Suprapubic skin (tissue), 4 donors: ENCODE measurements around the gene KDM4B. TPM values are rescaled to one million over a fixed set of nuclear protein-coding genes. Genes with fewer than 3 reads are reported as not detected.

Source experiments
- DNase-seq, 2 donors: peaks; one replicate each; pipeline ENCODE4 v3.0.0-alpha.2; 2019; ENCODE audit warnings: low spot score in 2 of 2
- H3K27ac ChIP-seq: fragments of 200-600 bp; sonication (generic); one replicate; pipeline ENCODE4 v1.5.1; 2019
- H3K27me3 ChIP-seq: fragments of 200-600 bp; sonication (generic); one replicate; pipeline ENCODE4 v1.5.1; 2019
- H3K36me3 ChIP-seq: fragments of 200-600 bp; sonication (generic); one replicate; pipeline ENCODE4 v1.5.1; 2019
- H3K4me1 ChIP-seq: fragments of 200-600 bp; sonication (generic); one replicate; pipeline ENCODE4 v1.5.1; 2019
- H3K4me3 ChIP-seq: fragments of 200-600 bp; sonication (generic); one replicate; pipeline ENCODE4 v1.5.1; 2019; ENCODE audit warnings: mild to moderate bottlenecking
- H3K9me3 ChIP-seq: fragments of 200-600 bp; sonication (generic); one replicate; pipeline ENCODE4 v1.5.1; 2019
- CTCF ChIP-seq, 2 donors: fragments of 200-600 bp in 1 of 2; fragments of 450-650 bp in 1 of 2; sonication (generic) in 1 of 2; IDR thresholded peaks; one replicate each; pipeline ENCODE4 v1.5.1; 2016 to 2019; ENCODE audit warnings: antibody characterized with exemption in 2 of 2, mild to moderate bottlenecking in 1 of 2, moderate library complexity in 1 of 2
- EP300 ChIP-seq: sonication (generic); formaldehyde crosslinking; IDR thresholded peaks from one replicate; pipeline ENCODE4 v1.6.1; 2017; ENCODE audit warnings: antibody characterized with exemption
- POLR2A ChIP-seq, 2 donors: fragments of 450-650 bp; IDR thresholded peaks; one replicate each; pipeline ENCODE4 v1.6.1; 2017; ENCODE audit warnings: antibody characterized with exemption in 2 of 2, mild to moderate bottlenecking in 2 of 2, moderate library complexity in 2 of 2
- POLR2AphosphoS5 ChIP-seq, 3 donors: sonication (generic); formaldehyde crosslinking; IDR thresholded peaks; one replicate each; pipeline ENCODE4 v1.6.1; 2017; ENCODE audit warnings: antibody characterized with exemption in 3 of 3
- WGBS: methylation state at CpG from one replicate; pipeline ENCODE4 v1.1.5; 2018; 5-methylcytosine and 5-hydroxymethylcytosine counted together
- total RNA-seq, 4 donors: library from RNA; depleted of rRNA; stranded (reverse); fragments of >200 nt; gene quantifications; one replicate each; pipeline ENCODE4 v1.1.0, GENCODE V29; 2016

The KDM4B gene
- total RNA-seq, 4 donors from 2014 or later = 34.2 to 82.7 (median 48.7) TPM

- no peaks in the 10 kb centered on the region for H3K27me3 ChIP-seq
- no peak overlapping the region for H3K4me3 ChIP-seq
- 79% methylated on average over 12 of the region's 12 CpGs for WGBS
- H3K36me3 ChIP-seq = no peaks in the 10 kb centered on the region
- no peak overlapping the region for H3K27ac ChIP-seq
- TF ChIP-seq POLR2AphosphoS5 (IDR thresholded peaks at IDR 0.05) (no peak), CTCF (IDR thresholded peaks at IDR 0.05) (no peak), POLR2A (IDR thresholded peaks at IDR 0.05) (no peak), EP300 (no peak)
- no peaks in the 10 kb centered on the region for H3K9me3 ChIP-seq
- no peak for DNase-seq
- peaks cover 6% of the 10 kb centered on the region for H3K4me1 ChIP-seq
These were observed 205.1 kb downstream of the KDM4B start for GRCh38 chr19:5173993-5174392.

- Histone ChIP-seq H3K4me3 (no peak overlapping the region), H3K27me3 (no peaks in the 10 kb centered on the region), H3K4me1 (peaks cover 2% of the 10 kb centered on the region), H3K36me3 (no peaks in the 10 kb centered on the region), H3K9me3 (no peaks in the 10 kb centered on the region), H3K27ac (no peak overlapping the region)
- TF ChIP-seq POLR2AphosphoS5 (IDR thresholded peaks at IDR 0.05) = no peak
- no peak for TF ChIP-seq POLR2A (IDR thresholded peaks at IDR 0.05)
- no peak for TF ChIP-seq EP300
- no peak for TF ChIP-seq CTCF (IDR thresholded peaks at IDR 0.05)
- no peak for DNase-seq
- 87% methylated on average over 19 of the region's 19 CpGs for WGBS
These were observed 209.0 kb downstream of the KDM4B start for GRCh38 chr19:5177745-5178450.

- Histone ChIP-seq H3K4me1 (no peaks in the 10 kb centered on the region), H3K4me3 (no peak overlapping the region), H3K36me3 (no peaks in the 10 kb centered on the region), H3K27ac (no peak overlapping the region), H3K9me3 (no peaks in the 10 kb centered on the region), H3K27me3 (no peaks in the 10 kb centered on the region)
- no peak for DNase-seq
- no peak for TF ChIP-seq POLR2A (IDR thresholded peaks at IDR 0.05)
- no peak for TF ChIP-seq POLR2AphosphoS5 (IDR thresholded peaks at IDR 0.05)
- no peak for TF ChIP-seq EP300
- TF ChIP-seq CTCF (IDR thresholded peaks at IDR 0.05) = no peak
- 100% methylated on average over 3 of the region's 3 CpGs for WGBS
These were observed 209.9 kb downstream of the KDM4B start for GRCh38 chr19:5178841-5179240.

- H3K27me3 ChIP-seq = no peaks in the 10 kb centered on the region
- DNase-seq = no peak
- H3K4me3 ChIP-seq = no peak overlapping the region
- no peaks in the 10 kb centered on the region for H3K9me3 ChIP-seq
- 87% methylated on average over 16 of the region's 16 CpGs for WGBS
- H3K4me1 ChIP-seq = no peaks in the 10 kb centered on the region
- TF ChIP-seq POLR2A (IDR thresholded peaks at IDR 0.05) (no peak), CTCF (IDR thresholded peaks at IDR 0.05) (no peak), EP300 (no peak), POLR2AphosphoS5 (IDR thresholded peaks at IDR 0.05) (no peak)
- no peaks in the 10 kb centered on the region for H3K36me3 ChIP-seq
- H3K27ac ChIP-seq = no peak overlapping the region
These were observed 210.3 kb downstream of the KDM4B start for GRCh38 chr19:5179256-5179655.

- no peaks in the 10 kb centered on the region for H3K9me3 ChIP-seq
- DNase-seq = no peak
- no peaks in the 10 kb centered on the region for H3K36me3 ChIP-seq
- no peak overlapping the region for H3K4me3 ChIP-seq
- no peaks in the 10 kb centered on the region for H3K4me1 ChIP-seq
- WGBS = 87% methylated on average over 2 of the region's 2 CpGs
- TF ChIP-seq CTCF (IDR thresholded peaks at IDR 0.05) (no peak), POLR2AphosphoS5 (IDR thresholded peaks at IDR 0.05) (no peak), POLR2A (IDR thresholded peaks at IDR 0.05) (no peak), EP300 (no peak)
- H3K27ac ChIP-seq = no peak overlapping the region
- H3K27me3 ChIP-seq = no peaks in the 10 kb centered on the region
These were observed 212.4 kb downstream of the KDM4B start for GRCh38 chr19:5181329-5181728.
